Right cardiac atrium (tissue), 5 donors: ENCODE measurements around the gene PYGM. TPM values are rescaled to one million over a fixed set of nuclear protein-coding genes. Genes with fewer than 3 reads are reported as not detected.

ENCODE experiments used
- ATAC-seq, 2 donors: fragments of 200-7000 bp; cut with Tn5 transposase; one replicate each; pipeline versions ENCODE4 v1.8.0 to v1.9.1; 2020; ENCODE audit warnings: moderate library complexity in 2 of 2, mild to moderate bottlenecking in 1 of 2
- DNase-seq, 3 donors: peaks; one replicate each; pipeline ENCODE4 v3.0.0-alpha.2; 2020
- H3K27ac ChIP-seq: one replicate; pipeline ENCODE4 v1.5.1; 2013; ENCODE audit warnings: mild to moderate bottlenecking, low read length, control low read depth, moderate library complexity
- H3K27me3 ChIP-seq: one replicate; pipeline ENCODE4 v1.6.1; 2013; ENCODE audit not compliant: control insufficient read depth, insufficient read depth
- H3K4me1 ChIP-seq: one replicate; pipeline ENCODE4 v1.6.1; 2013; ENCODE audit warnings: low read length; ENCODE audit not compliant: control insufficient read depth, insufficient read depth
- H3K4me3 ChIP-seq: one replicate; pipeline ENCODE4 v1.5.1; 2013; ENCODE audit warnings: low read length, control low read depth
- H3K9me3 ChIP-seq: one replicate; pipeline ENCODE4 v1.6.1; 2013; ENCODE audit warnings: low read length; ENCODE audit not compliant: control insufficient read depth
- WGBS: extraction: QIAGEN DNeasy Blood & Tissue Kit; methylation state at CpG from one replicate; pipeline ENCODE4 v1.1.7; 2013; 5-methylcytosine and 5-hydroxymethylcytosine counted together
- intact Hi-C, 4 donors: fragments of 100-400 bp; cut with DNase I; formaldehyde crosslinking; loops; one replicate each; pipeline versions ENCODE4 v1.11.0 to v1.14.0; 2022 to 2023
- polyA plus RNA-seq: library from polyadenylated mRNA; stranded (reverse); fragments of 200-250 nt; gene quantifications from one replicate; pipeline ENCODE4 v1.2.3, GENCODE V29; 2013
- total RNA-seq, 4 donors: library from RNA; stranded (reverse); fragmentation: NEBNext Ultra II Directional; extraction: Animal tissue kit (Norgen Biotek cat#: 25700); gene quantifications; one replicate each; pipeline ENCODE4 v1.2.1, GENCODE V29; 2021
- donor health status: healthy with polysubstance abuse.
- donor health status: DM: no; HTN: yes; CAD: no.
- donor health status: DM: no; HTN: no; CAD: no.
- donor health status: DM: no; HTN: yes; CAD: no; lungs with severe emphysema.
- donor health status: DM: yes; HTN: yes; CAD: no.

The PYGM gene
- total and polyA plus RNA-seq, 5 donors, result 38.5 to 71.5 (median 55.6) TPM

DNA sequence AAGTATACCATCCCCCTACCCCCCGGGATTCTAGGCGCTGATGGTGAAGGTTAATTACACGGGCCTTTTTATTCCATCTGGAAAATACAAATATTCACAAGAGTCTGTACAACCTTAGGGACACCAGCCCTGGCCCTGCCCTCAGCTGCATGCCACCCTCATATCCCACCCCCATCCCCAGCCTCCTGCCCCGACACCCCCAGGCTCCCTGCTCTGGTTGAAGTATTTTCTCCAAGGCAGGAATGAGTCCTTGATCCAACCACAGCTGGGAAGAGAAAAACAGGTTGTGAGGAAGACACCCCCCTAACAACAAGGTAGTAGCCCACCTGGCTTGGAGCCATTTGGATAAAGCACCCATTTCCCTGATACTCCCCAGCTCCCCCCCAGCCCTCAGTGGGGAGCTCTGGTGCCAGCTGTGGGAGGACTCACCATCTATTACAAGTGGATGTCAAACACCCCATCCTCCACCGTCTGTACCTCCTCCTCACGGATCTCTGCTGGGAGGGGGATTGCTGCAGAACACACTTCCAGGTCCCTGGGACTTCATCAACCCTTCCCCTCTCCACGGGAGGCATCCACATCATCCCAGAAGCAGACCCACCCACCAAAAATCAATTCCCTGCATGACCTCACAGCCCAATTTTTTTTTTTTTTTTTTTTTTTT, 32.8 kb downstream of the PYGM start:
- DNase-seq (peak in 1 of 3 donors; percentile 4), ATAC-seq (no peak)
- H3K27ac ChIP-seq, result no peak overlapping the region
- no peaks in the 10 kb centered on the region for H3K27me3 ChIP-seq
- H3K4me1 ChIP-seq, result no peaks in the 10 kb centered on the region
- H3K4me3 ChIP-seq, result no peak overlapping the region
- WGBS, result 77% methylated on average over 7 of the region's 7 CpGs
- H3K9me3 ChIP-seq, result no peaks in the 10 kb centered on the region
- intact Hi-C loops, result no loop called here

DNA sequence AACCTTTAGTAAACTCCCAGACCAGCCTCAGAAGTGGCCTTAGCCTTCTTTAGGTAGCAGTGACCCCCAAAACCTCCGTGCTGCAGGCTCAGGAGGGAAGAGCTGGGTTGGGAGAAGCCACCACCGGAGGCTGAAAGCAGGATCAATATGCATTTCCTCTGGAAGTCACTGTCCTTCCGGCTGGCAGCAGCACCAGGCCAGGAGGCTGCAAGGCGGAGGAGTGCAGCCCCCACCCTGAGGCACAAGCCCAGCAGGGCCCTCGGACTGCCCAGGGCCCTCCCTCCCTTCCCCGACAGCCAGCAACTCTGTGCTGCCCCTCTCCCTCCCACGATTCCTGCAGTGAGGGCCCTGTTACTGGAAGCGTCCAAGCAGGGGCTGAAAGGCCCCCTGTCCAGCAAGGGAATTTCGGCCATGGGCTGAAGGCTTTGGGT, 33.5 kb downstream of the PYGM start:
- Histone ChIP-seq H3K4me3 (no peak overlapping the region), H3K4me1 (no peaks in the 10 kb centered on the region), H3K27ac (no peak overlapping the region), H3K9me3 (no peaks in the 10 kb centered on the region), H3K27me3 (no peaks in the 10 kb centered on the region)
- intact Hi-C loops, result no loop called here
- ATAC-seq (no peak), DNase-seq (peak in 2 of 3 donors; percentile 30 to 36)
- 44% methylated on average over 9 of the region's 9 CpGs for WGBS

DNA sequence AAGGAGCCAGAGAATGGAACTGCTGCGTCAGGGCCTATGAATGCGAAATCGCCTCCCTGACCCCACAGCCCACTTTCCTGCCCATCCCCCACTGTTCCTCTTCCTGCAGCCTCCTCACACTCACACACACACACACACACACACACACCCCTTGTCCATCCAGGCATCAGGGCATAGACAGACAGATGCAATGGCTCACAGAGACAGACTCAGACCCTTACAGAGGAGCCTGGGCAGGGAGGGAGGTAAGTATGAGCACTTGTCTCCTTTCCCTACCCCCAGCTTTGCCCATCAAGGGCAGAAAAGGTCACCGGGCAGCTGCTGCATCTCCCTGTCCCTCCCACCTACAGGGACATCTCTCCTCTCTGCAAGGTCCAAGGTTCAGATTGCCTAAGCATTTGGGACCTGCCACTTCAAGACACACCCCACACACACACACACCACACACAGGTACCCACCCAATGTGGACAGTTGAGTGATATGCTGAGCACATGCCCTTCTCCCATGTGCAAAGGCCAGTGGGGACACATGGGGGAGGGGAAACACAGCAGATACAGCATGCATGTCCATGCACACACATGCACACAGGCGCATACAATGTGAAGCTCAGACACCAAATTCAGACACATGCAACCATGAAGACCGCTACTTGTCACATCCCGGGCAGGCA, 34.8 kb downstream of the PYGM start:
- intact Hi-C loops, result loop anchor here in 1 of 4 donors (5.0 kb wide), 1 partner anchor 38 kb away; no protein-coding TSS in a partner anchor
- Histone ChIP-seq H3K27ac (no peak overlapping the region), H3K4me1 (no peaks in the 10 kb centered on the region), H3K4me3 (no peak overlapping the region), H3K9me3 (no peaks in the 10 kb centered on the region), H3K27me3 (no peaks in the 10 kb centered on the region)
- ATAC-seq, result no peak
- peak in 1 of 3 donors; percentile 14 for DNase-seq
- 71% methylated on average over 7 of the region's 7 CpGs for WGBS

DNA sequence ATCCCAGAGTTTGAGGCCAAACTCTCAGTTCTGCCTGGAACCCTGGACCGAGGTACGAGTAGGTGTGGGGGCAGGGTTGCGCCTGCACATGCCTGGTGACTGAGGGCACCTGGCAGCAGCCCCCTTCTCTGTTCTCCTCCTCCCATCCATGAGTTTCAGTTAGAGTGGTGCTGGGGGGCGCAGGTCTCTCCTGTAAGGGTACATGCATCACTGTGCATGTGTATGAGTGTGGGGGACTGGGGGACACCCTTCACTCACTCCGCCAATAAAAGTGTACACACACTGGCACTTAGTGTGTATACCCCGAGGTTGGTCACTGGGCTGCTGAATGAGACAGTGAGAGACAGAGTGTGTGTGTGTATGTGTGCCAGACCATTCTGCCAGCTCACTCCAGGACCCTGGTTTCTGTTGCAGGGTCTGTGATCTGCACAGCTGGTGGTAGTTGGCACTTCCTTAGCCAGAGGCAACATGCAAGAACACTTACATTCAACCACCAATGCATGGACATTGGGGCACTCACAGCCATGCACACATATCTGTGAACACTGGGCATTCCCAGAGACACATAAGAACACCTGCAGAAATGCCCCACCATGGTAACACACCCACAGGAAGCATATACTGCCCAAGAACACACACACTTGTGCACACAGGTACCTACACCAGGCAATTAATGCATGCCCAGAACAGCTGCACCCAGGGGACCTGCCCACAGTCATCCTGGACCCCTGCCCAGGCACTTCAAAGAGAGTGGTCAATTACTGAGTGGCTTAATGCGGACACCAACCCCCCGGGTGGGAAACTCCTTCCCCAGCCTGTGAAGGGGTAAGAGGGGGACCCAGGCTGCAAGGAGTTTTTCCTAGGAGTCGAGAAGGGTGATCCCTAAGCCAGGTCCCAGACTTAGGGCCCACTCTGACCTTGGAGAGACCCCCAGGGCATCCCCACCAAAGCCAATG, 35.6 kb downstream of the PYGM start:
- ATAC-seq, result no peak
- 66% methylated on average over 9 of the region's 9 CpGs for WGBS
- H3K27ac ChIP-seq, result no peak overlapping the region
- DNase-seq, result peak in 1 of 3 donors; percentile 26
- intact Hi-C loops, result loop anchor here in 2 of 4 donors (2.0 to 5.0 kb wide), 2 partner anchors 35 to 37 kb away; no protein-coding TSS in a partner anchor
- H3K9me3 ChIP-seq, result no peaks in the 10 kb centered on the region
- H3K4me1 ChIP-seq, result no peaks in the 10 kb centered on the region
- H3K27me3 ChIP-seq, result no peaks in the 10 kb centered on the region
- H3K4me3 ChIP-seq, result no peak overlapping the region

DNA sequence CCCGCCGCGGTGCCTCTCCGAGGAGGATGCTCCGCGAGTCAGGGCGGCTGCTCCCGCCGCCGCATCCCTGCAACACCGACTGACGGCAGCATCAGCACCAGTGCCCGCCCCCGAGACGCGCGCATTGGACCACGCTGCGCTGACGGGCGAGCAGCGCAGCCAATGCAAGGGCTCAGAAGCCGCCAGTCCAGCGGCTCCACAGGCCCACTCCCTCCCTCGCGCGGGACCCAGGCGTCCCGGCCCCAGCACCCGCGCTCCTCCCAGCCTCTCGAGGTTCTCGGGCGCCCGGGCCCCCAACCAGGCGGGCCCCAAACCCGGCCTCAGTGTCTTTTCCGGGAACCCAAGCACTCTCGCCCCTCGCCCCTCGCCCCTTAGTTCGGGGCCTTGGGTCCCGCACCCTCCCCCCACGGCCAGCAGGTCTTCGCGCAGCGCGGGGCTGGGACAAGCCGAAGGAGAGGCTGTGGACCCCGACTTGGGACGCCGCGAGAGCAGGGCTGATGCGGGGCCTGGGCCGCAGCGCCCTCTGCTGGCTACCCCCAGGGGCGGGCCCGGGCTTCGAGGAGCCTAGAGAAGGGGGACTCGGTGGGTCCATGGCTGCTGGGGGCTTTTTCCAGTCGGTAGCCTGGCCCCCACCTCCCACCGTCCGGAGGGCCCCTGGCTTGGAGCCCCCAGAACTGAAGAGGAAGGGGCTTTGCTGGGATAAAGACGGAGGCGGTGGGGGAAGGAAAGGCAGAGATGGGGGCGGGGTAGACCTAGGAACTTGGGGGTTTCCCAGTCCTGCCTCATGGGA, 36.5 kb downstream of the PYGM start, which contains the start of gene NRXN2:
Gene NRXN2 (minus strand): TSS at position 81 of the 790 bp plus-strand sequence. CDS start 9,498 bp downstream, outside the sequence.
- Histone ChIP-seq H3K4me3 (peak within 1 kb of the TSS; percentile 66), H3K27ac (no peak within 1 kb of the TSS), H3K4me1 (no peaks in the 10 kb centered on the region), H3K9me3 (no peaks in the 10 kb centered on the region), H3K27me3 (no peaks in the 10 kb centered on the region)
- ATAC-seq (peak; percentile 96 to 97), DNase-seq (peak; percentile 86 to 95 (median 93))
- WGBS, result 2% methylated on average over 66 of the region's 66 CpGs
- intact Hi-C loops, result loop anchor here in 2 of 4 donors (2.0 to 5.0 kb wide), 2 partner anchors 35 to 36 kb away; no protein-coding TSS in a partner anchor

DNA sequence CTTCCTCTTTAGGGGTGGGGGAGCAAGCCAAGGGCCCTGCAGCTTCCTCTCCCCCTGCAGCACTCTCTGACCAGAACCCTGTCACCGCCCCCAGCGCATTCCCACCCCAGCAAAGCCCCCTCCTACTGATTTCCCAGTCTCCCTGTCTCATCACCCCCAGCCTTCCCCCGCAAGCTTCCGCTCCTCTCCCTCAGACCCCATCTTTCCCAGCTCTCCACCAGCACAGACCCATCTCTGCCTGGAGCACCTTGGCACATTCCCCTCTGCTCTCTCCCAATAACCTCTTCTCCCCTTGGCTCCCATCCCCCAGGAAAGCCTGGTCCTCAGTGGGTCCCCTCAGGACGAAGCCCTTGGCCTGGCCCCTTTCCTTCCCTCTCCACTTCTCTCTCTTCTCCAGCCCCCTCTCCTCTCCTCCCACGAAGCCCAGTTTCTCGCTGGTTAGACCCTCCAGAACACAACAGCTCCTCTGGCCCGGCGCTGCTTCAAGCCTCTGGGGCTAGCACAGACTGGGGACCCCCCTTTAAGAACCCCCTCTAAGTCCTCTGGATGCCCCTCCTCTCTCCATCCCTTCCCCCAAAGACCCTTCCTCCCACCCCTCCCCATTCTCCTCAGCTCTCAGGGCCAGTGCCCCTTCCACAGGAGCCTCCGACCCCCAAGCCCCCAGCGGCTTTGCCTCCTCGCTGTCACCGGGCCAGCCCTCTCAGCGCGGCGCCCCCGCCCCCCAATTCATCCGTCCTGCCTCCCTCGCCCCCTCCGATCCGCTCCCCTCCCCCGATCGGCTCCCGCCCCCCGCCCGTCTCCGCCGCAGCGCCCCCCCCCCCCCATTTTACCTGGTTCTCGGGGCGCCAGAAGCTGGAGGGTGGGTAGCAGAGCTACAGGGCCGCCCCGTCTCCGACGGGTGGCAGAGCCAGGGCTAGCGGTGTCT, 37.4 kb downstream of the PYGM start:
- Histone ChIP-seq H3K4me1 (no peaks in the 10 kb centered on the region), H3K4me3 (no peak overlapping the region), H3K9me3 (no peaks in the 10 kb centered on the region), H3K27me3 (no peaks in the 10 kb centered on the region), H3K27ac (no peak overlapping the region)
- 9% methylated on average over 34 of the region's 36 CpGs for WGBS
- DNase-seq (peak in 1 of 3 donors; percentile 52), ATAC-seq (no peak)
- intact Hi-C loops, result loop anchor here in 2 of 4 donors (2.0 to 5.0 kb wide), 2 partner anchors 34 to 35 kb away; no protein-coding TSS in a partner anchor

- no peaks in the 10 kb centered on the region for H3K27me3 ChIP-seq
- no peak for ATAC-seq
- intact Hi-C loops, result loop anchor here in 1 of 4 donors (5.0 kb wide), 1 partner anchor 34 kb away; no protein-coding TSS in a partner anchor
Measured at GRCh38 chr11:64721359-64721699, 38.4 kb downstream of the PYGM start.

DNA sequence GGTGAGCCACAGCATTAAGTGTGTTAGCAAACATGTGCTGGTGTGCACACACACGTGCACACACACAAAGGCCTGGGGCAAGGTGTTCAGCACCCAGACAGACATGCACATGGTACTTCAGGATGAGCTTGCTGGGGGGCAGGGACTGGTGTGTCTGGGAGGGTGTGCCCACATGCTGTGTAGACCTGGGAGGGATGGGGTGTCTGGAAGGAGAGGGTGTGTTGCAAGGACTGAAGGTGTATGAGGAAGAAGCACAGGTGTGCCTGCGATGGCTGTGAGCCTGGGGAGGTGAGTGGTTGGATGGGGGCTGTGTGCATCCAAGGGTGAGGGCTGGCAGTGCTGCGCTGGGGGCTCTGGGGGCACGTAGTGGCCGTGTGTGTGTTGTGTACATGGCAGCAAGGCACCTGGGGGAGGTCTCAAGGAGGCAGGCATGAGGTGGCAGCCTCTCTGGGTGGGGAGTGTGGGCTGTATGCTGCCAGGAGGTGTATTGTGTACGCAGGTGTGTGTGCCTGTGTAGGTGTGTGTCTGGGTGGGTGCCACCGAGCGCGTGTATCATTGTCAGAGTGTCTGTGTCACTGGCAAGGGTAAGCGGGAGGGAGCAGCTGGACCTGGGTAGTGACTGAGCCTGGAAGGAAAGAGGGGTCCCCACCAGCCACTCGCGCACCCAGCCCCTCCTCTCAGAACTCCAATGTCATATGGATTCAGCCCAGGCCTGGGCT, 39.0 kb downstream of the PYGM start:
- 76% methylated on average over 12 of the region's 12 CpGs for WGBS
- intact Hi-C loops, result loop anchor here in 1 of 4 donors (5.0 kb wide), 1 partner anchor 33 kb away; no protein-coding TSS in a partner anchor
- peak in 1 of 3 donors; percentile 20 for DNase-seq

More at GRCh38 chr11:64721359-64721699, 38.4 kb downstream of the PYGM start:
- H3K27ac ChIP-seq, result no peak overlapping the region
- H3K4me1 ChIP-seq, result no peaks in the 10 kb centered on the region
- no peaks in the 10 kb centered on the region for H3K9me3 ChIP-seq
- no peak overlapping the region for H3K4me3 ChIP-seq
- DNase-seq, result peak in 1 of 3 donors; percentile 9
- WGBS, result 50% methylated on average over 3 of the region's 3 CpGs

DNA sequence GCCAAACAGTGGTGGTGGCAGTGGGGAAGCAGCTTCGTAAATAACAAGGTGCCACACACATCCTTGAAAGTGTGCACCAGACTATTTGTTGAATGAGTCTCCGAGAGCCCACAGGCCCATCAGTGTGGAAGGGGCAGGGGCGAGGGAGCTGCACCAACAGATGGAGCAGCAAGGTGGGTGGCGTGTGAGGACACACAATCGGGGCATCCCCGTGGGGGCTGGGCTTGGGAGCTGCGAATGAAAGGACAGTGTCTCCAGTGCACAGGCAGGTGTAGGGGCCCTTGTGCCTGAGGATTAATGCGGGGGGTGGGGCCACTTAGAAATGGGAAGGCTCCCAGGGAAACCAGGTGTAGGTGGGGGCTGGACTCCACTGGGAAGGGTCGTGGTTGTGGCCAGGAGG, 39.6 kb downstream of the PYGM start:
- intact Hi-C loops, result loop anchor here in 1 of 4 donors (5.0 kb wide), 1 partner anchor 33 kb away; no protein-coding TSS in a partner anchor
- no peaks in the 10 kb centered on the region for H3K4me1 ChIP-seq
- H3K9me3 ChIP-seq, result no peaks in the 10 kb centered on the region
- 71% methylated on average over 9 of the region's 9 CpGs for WGBS
- no peak overlapping the region for H3K27ac ChIP-seq
- H3K4me3 ChIP-seq, result no peak overlapping the region
- ATAC-seq (no peak), DNase-seq (peak in 1 of 3 donors; percentile 56)
- H3K27me3 ChIP-seq, result no peaks in the 10 kb centered on the region

More for the DNA sequence above, 39.0 kb downstream of the PYGM start:
- Histone ChIP-seq H3K27ac (no peak overlapping the region), H3K4me1 (no peaks in the 10 kb centered on the region), H3K9me3 (no peaks in the 10 kb centered on the region), H3K27me3 (no peaks in the 10 kb centered on the region), H3K4me3 (no peak overlapping the region)
- ATAC-seq, result no peak
